NCI-H526 (cell line): Measurements from ENCODE around the gene BYSL.

Source experiments
- DNase-seq, 2 experiments: peaks; one replicate each; lab custom pipeline; 2025; lab: John Stamatoyannopoulos, UW

The BYSL gene, protein sequence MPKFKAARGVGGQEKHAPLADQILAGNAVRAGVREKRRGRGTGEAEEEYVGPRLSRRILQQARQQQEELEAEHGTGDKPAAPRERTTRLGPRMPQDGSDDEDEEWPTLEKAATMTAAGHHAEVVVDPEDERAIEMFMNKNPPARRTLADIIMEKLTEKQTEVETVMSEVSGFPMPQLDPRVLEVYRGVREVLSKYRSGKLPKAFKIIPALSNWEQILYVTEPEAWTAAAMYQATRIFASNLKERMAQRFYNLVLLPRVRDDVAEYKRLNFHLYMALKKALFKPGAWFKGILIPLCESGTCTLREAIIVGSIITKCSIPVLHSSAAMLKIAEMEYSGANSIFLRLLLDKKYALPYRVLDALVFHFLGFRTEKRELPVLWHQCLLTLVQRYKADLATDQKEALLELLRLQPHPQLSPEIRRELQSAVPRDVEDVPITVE

DNA sequence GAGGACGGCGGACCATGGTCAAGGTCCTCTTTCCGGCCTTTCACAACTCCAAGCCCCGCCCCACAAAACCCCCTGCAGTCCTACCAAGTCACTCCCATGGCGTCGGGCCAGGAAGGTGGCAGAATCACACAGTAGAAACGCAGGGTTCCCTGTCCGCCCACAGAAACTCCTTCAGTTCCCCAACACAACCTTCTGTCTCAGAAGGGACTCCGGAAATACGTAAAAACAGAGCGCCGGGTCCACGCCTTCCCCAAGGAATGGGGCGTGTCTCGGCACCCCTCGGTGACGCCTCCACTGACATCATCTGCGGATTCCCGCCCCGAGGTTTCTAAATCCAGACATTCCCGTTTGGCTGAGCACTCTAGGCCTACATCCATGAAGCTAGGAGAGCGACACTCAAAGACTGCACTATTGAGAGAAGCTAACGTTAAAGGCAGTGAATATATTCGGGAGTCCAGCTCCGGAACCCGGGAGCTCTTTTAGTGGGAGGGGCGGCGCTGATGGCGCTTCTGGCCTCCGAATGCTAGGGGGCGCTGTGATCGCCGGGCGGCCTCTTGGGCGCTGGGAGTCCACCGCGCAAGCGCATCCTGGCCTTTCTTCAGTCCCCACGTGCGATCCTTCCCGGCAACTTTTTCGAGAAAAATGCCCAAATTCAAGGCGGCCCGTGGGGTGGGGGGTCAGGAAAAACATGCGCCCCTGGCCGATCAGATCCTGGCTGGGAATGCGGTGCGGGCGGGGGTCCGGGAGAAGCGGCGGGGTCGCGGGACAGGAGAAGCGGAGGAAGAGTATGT lies at the start of gene BYSL, which contains the start of gene MED20:
Gene BYSL, plus strand, starts transcription at position 579 of the 791 bp plus-strand sequence. Its CDS starts 64 bp downstream, at position 643.
Gene MED20, minus strand, starts transcription at position 219 of the 791 bp plus-strand sequence. Its CDS starts 121 bp downstream, at position 98.
- peak; percentile 87 to 95 for DNase-seq

DNA sequence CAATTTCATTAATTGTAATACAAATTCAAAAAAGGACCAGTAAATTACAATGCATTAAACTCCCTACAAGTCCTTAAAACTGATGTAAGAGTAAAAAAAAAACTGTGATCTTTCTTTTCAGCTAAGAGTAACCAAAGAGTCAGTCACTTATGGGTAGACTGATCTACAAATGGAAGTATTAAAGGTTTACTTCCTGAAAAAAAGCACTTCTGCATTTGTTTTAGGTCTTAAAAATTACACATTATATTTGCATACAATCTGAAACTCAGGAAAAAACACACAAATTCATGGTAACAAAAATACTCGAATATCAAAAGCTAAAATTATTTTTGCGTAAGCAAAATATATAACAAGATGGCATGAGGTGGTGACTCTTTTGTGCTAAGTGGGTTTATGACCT lies 49.6 kb upstream of the BYSL start:
- DNase-seq: no peak

DNA sequence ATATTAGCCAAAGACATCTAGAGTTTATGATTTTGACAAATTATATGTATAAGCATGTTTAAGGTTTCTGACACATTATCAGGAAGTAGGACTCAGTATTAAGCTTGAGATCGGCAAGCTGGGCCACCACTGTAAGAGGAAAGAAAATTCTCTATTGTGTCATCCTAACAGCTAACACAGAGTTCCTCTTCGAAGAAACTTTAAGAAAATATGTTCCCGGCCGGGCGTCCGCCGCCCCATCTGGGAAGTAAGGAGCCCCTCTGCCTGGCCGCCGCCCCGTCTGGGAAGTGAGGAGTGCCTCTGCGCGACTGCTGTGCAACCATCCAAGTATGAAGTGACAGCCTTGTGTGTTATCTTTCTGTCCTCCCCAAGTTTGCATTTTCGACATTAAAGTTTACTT lies 49.2 kb upstream of the BYSL start:
- no peak for DNase-seq

DNA sequence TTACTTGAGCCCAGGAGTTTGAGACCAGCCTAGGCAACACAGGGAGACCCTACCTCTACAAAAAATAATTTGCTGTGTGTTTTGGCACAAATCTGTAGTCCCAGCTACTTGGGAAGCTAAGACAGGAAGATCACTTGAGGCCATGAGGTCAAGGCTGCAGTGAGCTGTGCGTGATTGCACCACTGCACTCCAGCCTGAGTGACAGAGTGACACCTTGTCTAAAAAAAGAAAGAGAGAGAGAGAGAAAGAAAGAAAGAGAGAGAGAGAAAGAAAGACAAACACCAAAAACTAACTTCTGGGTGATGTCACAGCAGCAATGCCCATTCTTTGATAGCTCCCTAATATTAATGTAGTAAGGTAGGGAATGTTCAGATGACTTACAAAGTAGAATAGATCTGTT lies 46.6 kb upstream of the BYSL start:
- DNase-seq: no peak

DNA sequence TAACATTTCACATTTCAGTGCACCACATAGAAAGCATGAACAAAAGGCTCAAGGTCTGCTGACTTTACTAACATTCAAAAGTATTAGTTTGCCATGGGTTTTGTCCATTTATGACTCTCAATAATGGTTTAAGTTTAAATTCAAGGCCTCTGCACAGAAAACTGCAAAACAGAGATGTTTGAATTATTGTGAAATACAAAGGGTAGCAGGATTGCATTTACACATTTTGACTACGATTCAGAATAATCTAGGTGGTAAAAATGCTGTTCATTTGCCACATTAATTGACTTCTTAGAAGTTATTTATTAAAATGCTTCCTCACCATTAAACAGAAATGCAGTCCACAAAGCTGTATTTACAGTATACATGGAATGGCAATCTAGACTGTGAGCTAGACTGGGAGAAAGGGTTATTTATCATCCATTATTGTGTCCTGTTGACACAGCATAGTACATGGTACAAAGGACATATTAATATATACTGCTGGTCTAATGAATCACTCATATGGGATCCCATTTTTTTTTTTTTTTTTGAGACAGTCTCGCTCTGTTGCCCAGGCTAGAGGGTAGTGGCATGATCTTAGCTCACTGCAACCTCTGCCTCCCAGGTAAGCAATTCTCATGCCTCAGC lies 44.1 kb upstream of the BYSL start:
- no peak for DNase-seq

DNA sequence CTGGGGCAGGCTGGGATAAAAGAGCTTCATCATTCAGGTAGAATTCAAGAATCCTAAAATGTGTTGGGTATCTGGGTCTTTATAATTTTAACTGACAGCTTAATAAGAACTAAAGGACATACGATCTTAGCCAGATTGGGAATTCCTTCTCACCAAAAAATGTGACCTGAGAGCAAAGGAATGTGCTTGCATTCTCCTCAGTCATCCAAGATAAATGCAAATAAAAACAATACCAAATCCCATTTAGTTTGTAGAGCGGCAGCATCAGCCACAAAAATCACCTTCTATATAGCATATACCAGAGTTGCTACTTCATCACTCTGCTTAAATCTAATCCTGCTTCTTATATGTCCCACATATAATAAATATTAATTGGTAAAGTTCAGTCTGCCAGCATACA lies 43.1 kb upstream of the BYSL start:
- no peak for DNase-seq

DNA sequence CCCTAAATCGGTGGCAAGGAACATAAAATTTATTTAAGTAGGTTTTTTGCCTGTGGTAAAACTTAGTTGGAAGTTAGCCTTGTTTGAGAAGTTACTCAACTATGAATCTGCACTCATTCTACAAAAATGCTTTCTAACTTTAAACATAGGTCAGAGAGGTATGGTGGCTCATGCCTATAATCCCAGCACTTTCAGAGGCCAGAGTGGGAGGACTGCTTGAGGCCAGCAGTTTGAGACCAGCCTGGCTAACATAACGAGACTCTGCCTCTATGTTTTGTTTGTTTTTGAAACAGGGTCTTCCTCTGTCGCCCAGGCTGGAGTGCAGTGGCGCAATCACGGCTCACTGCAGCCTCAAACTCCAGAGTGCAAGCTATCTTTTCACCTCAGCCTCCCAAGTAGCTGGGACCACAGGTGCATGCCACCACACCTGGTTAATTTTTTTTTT lies 42.3 kb upstream of the BYSL start:
- no peak for DNase-seq

DNA sequence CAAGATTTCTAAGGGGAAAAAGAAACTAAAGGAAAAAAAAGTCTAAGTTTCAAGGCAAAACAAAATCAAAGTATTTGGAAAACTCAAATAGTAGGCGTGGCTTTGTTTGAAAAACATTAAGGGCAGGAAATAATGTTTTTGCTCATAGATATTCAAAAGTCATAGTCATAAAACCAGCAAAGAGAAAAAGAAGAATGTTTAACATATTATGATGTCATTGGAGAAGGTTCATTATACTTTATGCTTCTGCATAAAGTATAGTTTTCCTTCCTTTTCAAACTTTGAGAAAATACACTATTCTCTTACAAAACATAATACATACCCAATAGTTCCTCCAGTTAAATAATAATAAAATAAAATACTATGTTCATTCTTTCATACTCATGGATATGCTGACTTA lies 39.8 kb upstream of the BYSL start:
- DNase-seq: no peak

DNA sequence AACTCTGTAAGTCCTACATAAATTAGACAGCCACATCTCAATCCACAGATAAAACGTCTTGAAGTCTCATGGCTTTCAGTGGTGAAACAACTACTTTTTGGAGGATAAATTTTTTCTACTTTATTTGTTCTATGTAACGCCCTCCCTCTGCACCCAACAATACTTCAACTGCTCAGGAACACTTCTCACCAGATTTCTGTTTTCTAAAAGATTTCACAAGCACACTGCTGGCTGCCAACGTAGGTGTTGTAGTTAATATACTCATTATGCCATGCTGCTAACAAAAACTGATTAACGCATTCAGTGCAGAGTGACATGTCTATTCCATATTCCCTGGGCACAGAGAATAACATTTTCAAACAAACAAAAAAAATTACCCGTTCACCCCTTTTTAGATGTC lies 36.3 kb upstream of the BYSL start:
- DNase-seq: no peak

DNA sequence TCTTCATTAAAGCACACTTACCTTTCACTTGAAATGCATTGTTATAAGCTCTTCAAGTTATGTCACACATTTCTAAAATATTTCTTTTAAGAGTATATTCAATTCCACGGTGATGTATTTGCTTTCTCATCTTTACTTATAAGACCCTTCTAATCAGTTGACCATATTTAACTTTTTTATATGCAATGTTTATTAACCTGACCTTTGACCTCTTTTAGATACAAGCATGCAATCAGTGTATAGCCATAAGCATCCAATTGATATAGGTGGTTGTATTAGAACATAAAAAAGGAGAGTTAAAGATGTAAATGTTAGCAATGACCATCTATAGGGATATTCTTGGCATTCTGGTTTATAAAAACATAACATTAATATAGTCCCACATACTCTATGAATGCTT lies 35.4 kb upstream of the BYSL start:
- no peak for DNase-seq

DNA sequence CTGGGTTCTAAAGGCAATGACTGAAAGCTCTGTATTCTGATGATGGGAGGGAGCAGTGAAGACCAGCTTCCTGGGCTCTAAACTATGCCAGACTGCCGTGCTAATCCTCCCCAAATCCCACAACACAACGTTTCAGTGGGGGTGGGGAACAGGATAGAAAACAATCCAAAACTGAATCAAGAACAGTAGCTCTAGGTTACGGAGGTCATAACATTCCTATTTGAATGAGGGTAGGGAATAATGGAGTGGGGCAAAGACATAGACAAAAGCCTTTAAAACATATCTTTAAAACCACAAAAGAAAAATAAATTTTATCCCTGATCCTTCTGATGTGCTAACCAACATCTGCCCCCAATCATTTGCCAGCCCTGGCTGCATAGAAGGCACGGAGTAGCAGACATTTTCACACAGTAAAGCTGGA lies 34.0 kb upstream of the BYSL start:
- DNase-seq: no peak

DNA sequence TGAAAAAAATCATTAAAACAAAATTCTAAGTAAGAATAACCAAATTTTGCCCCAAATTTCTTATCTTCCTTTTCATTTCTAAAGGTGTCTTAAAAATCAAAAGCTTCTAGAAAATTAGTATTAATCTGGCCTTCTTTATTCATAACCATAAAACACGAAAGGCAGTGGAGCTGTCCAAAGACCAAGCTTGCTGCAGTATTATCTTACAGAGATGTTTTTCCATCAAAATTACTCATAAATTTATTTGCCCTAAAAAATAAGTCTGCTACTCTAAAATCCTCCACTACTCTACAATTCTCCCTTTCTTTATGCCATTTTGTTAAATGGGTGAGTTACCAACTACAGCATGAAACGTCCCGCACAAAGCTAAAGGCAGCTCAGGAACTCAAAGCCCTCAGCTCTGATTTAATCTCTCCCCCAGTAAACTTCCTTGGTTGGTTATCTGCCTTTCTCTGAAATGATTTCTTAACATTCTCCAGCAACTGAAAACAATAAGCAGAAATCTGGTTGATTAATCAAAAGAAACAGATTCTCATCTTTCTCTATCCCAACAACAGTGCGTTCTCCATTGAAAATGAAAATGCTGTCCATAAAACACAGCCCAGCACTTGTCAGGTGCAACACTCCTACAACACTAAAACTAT lies 28.3 kb upstream of the BYSL start:
- DNase-seq: no peak

DNA sequence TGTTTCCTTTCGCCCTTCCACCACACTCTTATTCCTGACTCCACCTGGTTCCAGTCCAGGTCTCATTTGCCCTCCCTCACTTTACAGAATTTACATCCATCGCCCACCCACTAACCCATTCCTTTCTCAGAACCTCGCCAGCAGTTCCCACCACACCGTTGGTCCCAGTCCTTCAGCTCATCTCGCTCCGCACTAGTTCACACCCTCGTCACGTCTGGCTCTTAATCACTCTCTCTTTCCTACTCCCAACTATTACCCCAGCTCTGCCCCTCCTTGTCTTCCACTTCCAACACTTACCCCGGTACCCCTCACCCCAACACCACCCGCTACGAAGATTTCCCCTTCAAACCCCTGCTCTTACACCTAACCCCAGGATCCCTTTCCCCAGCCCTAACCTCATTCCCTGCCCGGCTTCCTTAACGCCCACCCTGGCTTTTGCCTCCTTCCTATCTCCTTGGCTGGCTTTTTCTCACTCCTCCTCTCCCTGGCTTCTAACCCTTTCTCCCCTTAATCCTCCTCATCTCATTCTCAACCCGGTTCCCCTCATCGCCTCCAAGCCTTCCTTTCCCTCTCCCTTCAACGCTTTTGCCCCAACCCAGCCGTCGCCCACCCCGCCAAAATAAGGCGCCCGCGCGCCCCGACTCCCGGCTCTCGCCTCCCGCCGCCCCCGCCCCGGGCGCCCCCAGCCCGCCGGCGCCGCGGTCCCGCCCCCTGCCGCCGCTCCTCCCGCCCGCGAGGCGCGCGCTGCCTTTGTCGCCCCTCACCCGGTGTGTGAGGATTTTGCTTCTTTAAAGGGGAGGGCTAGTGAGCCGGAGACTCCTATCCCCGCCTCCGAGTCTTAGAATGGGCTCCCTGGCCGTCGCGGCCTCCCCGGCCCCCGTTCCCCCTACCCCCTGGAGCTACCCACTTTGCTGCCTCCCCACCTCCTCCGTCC lies 26.7 kb upstream of the BYSL start:
- peak; percentile 3 to 91 for DNase-seq

DNA sequence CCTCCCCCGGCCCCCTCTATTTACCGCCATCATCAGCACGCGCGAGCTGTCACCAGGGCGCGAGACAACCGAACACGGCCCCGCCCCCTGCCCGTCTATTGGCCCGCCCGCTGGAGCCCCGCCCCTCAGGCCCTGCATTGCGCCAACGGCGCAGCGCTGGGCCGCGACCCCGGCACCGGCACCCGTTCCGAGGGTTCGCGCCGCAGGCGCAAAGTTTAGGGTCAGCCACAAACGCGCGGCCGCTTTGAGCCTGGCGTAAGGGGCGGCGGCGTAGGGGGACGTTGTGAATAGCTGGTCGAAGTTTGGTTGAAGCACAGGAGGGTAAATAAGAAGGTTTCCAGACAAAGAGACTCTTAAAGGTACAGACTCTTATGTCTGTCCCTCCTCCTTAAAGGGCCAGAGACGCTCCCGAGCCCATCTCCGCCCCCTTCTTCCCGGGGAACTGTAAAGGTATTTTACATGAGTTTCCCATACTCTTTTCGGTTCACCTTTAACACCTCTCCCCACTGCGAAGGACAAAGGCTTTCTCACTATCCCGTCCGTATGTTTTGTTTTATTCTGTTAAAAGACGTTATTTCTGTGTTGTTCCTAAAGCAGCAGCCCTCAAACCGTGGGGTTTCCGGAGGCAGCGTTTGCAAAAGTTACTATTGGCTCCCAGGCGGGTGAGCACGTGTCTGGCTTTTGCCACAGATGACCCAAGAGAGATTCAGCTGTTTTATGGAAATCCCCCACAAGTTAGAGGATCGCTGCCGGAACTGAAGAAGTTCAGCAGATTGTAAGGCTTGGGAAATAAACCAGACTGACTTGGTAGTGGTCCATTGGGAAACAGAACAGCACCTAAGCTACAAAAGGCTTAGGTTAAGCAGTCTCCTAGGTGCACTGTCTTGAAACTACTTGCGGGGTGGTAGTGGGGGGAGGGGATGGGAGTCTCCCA lies 25.7 kb upstream of the BYSL start, which contains the start of gene USP49:
Gene USP49, minus strand, starts transcription at position 76 of the 934 bp plus-strand sequence. CDS start 88,392 bp downstream, outside the sequence.
- DNase-seq: peak; percentile 82 to 97

DNA sequence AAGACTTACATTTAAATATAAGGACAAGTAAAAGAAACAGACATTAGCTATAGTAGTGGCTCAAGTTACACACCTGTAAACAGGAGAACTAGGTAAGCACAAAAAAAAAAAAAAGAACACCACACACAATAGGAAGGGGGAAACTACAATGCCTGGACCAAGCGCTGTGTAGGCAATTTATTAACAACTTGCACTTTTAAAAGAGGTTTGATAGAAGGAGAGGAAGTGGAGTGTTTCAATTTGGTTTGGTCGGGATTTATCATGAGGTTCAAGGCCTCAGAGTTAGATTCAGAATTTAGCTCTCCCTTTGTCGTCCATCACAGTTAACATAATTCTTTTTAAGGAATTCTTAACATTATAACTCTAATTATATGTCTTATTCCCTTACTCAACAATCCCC lies 25.0 kb upstream of the BYSL start:
- no peak for DNase-seq

DNA sequence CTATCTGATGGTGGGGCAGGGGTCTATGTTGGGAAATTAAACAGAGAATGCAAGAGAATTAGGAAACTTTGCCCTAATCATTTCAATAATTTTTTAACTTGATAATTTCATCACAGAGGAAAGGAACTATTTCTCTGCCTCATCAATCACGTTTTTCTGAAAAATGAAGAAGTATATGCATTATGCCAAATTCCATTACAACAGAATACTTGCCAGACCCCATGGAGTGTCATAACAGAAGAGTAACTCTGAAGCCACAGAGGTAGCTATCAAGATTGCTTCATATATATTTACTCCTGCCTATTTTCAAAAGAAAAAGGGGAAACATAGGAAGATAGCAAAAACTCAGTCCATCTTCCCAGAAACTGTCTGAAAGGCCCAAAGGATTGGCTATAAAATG lies 20.4 kb upstream of the BYSL start:
- DNase-seq: no peak

DNA sequence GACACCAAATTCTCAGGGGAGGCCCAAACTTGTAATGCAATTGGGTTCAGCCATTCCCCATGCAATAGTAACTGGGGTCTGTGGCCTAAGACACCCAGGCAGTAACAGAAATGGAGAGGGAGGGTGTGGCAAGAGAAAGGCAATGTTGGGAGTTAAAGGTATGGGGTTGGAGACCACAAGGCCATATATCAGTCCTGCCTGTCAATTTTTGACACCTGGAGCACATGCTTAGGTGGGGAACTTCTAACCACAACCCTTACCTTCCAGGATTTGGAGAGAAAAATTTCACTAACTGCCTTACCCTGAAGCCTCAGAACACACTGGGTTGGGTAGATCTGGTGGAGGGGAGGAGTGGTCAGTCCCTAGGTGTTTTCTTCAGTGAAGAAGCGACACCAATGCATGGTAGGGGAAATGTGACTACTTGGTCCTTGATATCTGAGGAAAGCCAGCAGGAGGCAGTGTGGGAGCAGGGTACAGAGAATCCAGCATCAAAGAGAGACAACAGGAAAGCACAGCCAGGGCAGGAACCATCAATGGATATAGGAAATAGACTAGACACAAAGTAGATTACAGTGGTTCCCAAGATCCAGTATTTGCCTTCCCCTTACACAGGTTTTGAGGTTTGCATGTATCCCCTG lies 19.3 kb upstream of the BYSL start:
- peak in 1 of 2 experiments; percentile 27 for DNase-seq

DNA sequence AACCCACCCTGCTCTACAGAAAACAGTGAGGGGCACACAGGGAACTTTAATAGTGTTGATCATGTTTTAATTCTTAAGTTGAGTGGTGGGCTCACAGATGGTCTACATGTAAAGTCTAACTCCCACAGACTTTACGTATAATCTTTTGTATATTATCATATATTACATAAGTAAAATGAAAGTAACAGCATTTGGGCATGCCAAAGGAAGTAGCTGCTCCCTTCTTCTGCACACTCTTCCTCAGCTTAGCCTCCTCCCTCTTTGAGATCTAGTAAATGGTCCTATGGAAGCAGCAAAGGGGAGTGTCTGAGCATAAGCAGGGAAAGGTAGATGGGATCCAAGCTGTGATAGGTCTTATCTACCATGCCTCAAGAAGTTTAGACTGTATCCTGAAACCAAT lies 11.6 kb upstream of the BYSL start:
- DNase-seq: no peak

DNA sequence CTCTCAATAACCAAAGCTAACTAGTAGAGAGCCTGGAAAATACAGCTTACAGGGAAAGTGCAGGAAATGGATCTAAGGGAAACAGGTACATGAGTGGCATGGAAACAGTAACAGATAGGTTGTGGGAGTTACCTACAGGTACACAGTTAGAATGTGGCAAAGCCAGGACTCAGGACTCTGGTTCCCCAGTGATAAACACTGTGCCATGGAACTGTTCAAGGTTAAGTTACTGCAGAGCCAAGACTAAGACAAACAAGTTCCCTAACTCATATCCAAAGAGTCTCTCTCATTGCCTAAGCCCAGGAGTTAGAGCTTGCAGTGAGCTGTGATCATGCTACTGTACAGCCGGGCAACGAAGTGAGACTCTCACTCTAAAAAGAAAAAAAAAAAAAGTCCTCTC lies 7.0 kb upstream of the BYSL start:
- no peak for DNase-seq
